Measurements from ENCODE around the gene TUBB4B.

TUBB4B gene

GRCh38 chr9:137244486-137245449 lies 3.7 kb downstream of the TUBB4B start:
- peak overlapping the region; percentile 85 for H3K4me3 Mint-ChIP-seq

GRCh38 chr9:137245450-137246421 lies 4.6 kb downstream of the TUBB4B start:
- Mint-ChIP-seq H3K27me3 (peaks cover 2% of the 10 kb centered on the region), H3K27ac (peak overlapping the region; percentile 73), H3K4me3 (peak overlapping the region; percentile 36), H3K4me1 (ENCODE audit: low read depth) (peaks cover 21% of the 10 kb centered on the region), H3K9me3 (no peaks in the 10 kb centered on the region), H3K36me3 (ENCODE audit: low read depth) (peaks cover 30% of the 10 kb centered on the region)
- no peak for DNase-seq

More at GRCh38 chr9:137244486-137245449, 3.7 kb downstream of the TUBB4B start:
- H3K4me1 Mint-ChIP-seq (ENCODE audit: low read depth), result peaks cover 23% of the 10 kb centered on the region
- H3K9me3 Mint-ChIP-seq, result no peaks in the 10 kb centered on the region
- no peak for DNase-seq
- peaks cover 2% of the 10 kb centered on the region for H3K27me3 Mint-ChIP-seq
- H3K27ac Mint-ChIP-seq, result peak overlapping the region; percentile 73
- H3K36me3 Mint-ChIP-seq (ENCODE audit: low read depth), result peaks cover 30% of the 10 kb centered on the region

- Mint-ChIP-seq H3K9me3 (no peaks in the 10 kb centered on the region), H3K4me3 (no peak overlapping the region), H3K36me3 (ENCODE audit: low read depth) (peaks cover 21% of the 10 kb centered on the region), H3K27ac (peak overlapping the region; percentile 33), H3K27me3 (no peaks in the 10 kb centered on the region), H3K4me1 (ENCODE audit: low read depth) (peaks cover 14% of the 10 kb centered on the region)
- no peak for DNase-seq
Observed at GRCh38 chr9:137247135-137247915, 6.2 kb downstream of the TUBB4B start.

- Mint-ChIP-seq H3K9me3 (no peaks in the 10 kb centered on the region), H3K27me3 (no peaks in the 10 kb centered on the region), H3K27ac (no peak overlapping the region), H3K4me1 (ENCODE audit: low read depth) (peaks cover 9% of the 10 kb centered on the region), H3K36me3 (ENCODE audit: low read depth) (peaks cover 15% of the 10 kb centered on the region), H3K4me3 (no peak overlapping the region)
- no peak for DNase-seq
Observed at GRCh38 chr9:137247916-137248175, 6.8 kb downstream of the TUBB4B start.

- Mint-ChIP-seq H3K4me3 (no peak overlapping the region), H3K4me1 (ENCODE audit: low read depth) (peaks cover 8% of the 10 kb centered on the region), H3K27me3 (no peaks in the 10 kb centered on the region), H3K9me3 (no peaks in the 10 kb centered on the region), H3K27ac (no peak overlapping the region), H3K36me3 (ENCODE audit: low read depth) (peaks cover under 1% of the 10 kb centered on the region)
- DNase-seq, result no peak
Observed at GRCh38 chr9:137250329-137251193, 9.5 kb downstream of the TUBB4B start.

GRCh38 chr9:137251194-137251461 lies 10.0 kb downstream of the TUBB4B start, which contains the start of gene STPG3:
Gene STPG3, plus strand, starts transcription at chr9:137251286. Its CDS starts 1 bp downstream, at chr9:137251287.
- peaks cover 5% of the 10 kb centered on the region for H3K36me3 Mint-ChIP-seq (ENCODE audit: low read depth)
- H3K4me3 Mint-ChIP-seq, result no peak within 1 kb of the TSS
- no peak within 1 kb of the TSS for H3K27ac Mint-ChIP-seq
- H3K9me3 Mint-ChIP-seq, result no peaks in the 10 kb centered on the region
- peaks cover 12% of the 10 kb centered on the region for H3K4me1 Mint-ChIP-seq (ENCODE audit: low read depth)
- no peak for DNase-seq
- H3K27me3 Mint-ChIP-seq, result no peaks in the 10 kb centered on the region

- H3K27me3 Mint-ChIP-seq, result no peaks in the 10 kb centered on the region
- no peaks in the 10 kb centered on the region for H3K9me3 Mint-ChIP-seq
- DNase-seq, result no peak
- H3K4me1 Mint-ChIP-seq (ENCODE audit: low read depth), result peaks cover 18% of the 10 kb centered on the region
- peaks cover 11% of the 10 kb centered on the region for H3K36me3 Mint-ChIP-seq (ENCODE audit: low read depth)
- no peak overlapping the region for H3K4me3 Mint-ChIP-seq
- no peak overlapping the region for H3K27ac Mint-ChIP-seq
Observed at GRCh38 chr9:137251490-137252268, 10.6 kb downstream of the TUBB4B start.

GRCh38 chr9:137252555-137253506 lies 11.7 kb downstream of the TUBB4B start:
- Mint-ChIP-seq H3K27ac (no peak overlapping the region), H3K27me3 (no peaks in the 10 kb centered on the region), H3K36me3 (ENCODE audit: low read depth) (peaks cover 16% of the 10 kb centered on the region), H3K4me3 (no peak overlapping the region), H3K9me3 (no peaks in the 10 kb centered on the region), H3K4me1 (ENCODE audit: low read depth) (peaks cover 23% of the 10 kb centered on the region)
- no peak for DNase-seq

- H3K36me3 Mint-ChIP-seq (ENCODE audit: low read depth), result peaks cover 27% of the 10 kb centered on the region
- peak overlapping the region; percentile 86 for H3K27ac Mint-ChIP-seq
- H3K4me3 Mint-ChIP-seq, result peak overlapping the region; percentile 91
- no peaks in the 10 kb centered on the region for H3K27me3 Mint-ChIP-seq
- H3K9me3 Mint-ChIP-seq, result no peaks in the 10 kb centered on the region
- no peak for DNase-seq
- peaks cover 23% of the 10 kb centered on the region for H3K4me1 Mint-ChIP-seq (ENCODE audit: low read depth)
Observed at GRCh38 chr9:137253717-137254623, 12.9 kb downstream of the TUBB4B start.

GRCh38 chr9:137254624-137255447 lies 13.7 kb downstream of the TUBB4B start, which contains the start of gene NELFB:
Gene NELFB, plus strand, starts transcription at chr9:137255327.
- peak within 1 kb of the TSS; percentile 91 for H3K4me3 Mint-ChIP-seq
- peaks cover 32% of the 10 kb centered on the region for H3K36me3 Mint-ChIP-seq (ENCODE audit: low read depth)
- DNase-seq, result peak; percentile 99
- H3K27me3 Mint-ChIP-seq, result no peaks in the 10 kb centered on the region
- no peaks in the 10 kb centered on the region for H3K9me3 Mint-ChIP-seq
- peak within 1 kb of the TSS; percentile 89 for H3K27ac Mint-ChIP-seq
- peaks cover 23% of the 10 kb centered on the region for H3K4me1 Mint-ChIP-seq (ENCODE audit: low read depth)

Data from activated T-cell treated with anti-CD3 and anti-CD28 coated beads, Interleukin-2, amount 50 U/mL, for 24 hours (primary cell).